ENCODE data around the gene SLC49A4.

DNA sequence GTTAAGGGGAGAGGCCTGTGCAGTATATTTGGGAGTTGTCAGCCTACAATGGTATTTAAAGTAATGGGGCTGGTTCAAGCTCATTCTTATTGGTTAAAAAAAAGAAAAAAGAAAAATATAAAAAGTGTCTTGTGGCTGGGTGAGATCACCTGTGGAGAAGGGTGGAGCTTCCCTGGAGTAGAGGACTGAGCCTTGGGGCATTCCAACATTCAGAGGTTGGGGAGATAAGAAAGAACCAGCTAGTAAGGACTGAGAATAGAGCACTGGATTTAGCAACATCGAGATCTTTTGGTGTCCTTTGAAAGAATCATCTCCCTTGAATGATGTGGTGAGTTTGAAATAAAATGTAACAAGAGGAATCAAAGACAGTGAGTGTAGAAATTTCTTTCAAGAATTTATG lies 5.2 kb downstream of the SLC49A4 start:
- no peak for TF ChIP-seq YY1 (IDR thresholded peaks at IDR 0.05; ENCODE audit: insufficient read depth, insufficient read length)
- no peak for TF ChIP-seq SUZ12 (IDR thresholded peaks at IDR 0.05; ENCODE audit: extremely low read depth, insufficient read depth, insufficient read length)
- TF ChIP-seq ZNF274 (IDR thresholded peaks at IDR 0.05; ENCODE audit: low read depth, low read length) = no peak
